GM23338 (cell line): ENCODE data around the gene PPAN. TPM values are rescaled to one million over a fixed set of nuclear protein-coding genes. Genes with fewer than 3 reads are reported as not detected.

Source experiments
- CREB1 ChIP-seq: fragments of 250-450 bp; sonication (Bioruptor Pico); IDR thresholded peaks from 2 replicates; pipeline ENCODE4 v1.5.0; 2020; ENCODE audit warnings: low read depth, mild to moderate bottlenecking, moderate library complexity
- EZH2 ChIP-seq: fragments of 200-600 bp; sonication (generic); IDR thresholded peaks from one replicate; pipeline ENCODE4 v1.8.0; 2017; ENCODE audit warnings: antibody characterized with exemption, mild to moderate bottlenecking, low read depth; ENCODE audit not compliant: unreplicated experiment
- EZH2phosphoT487 ChIP-seq: fragments of 200-600 bp; sonication (generic); IDR thresholded peaks from one replicate; pipeline ENCODE4 v1.8.1; 2018; ENCODE audit warnings: antibody characterized with exemption; ENCODE audit not compliant: unreplicated experiment
- JUNB ChIP-seq: IDR thresholded peaks from one replicate; pipeline ENCODE4 v1.6.1; 2016; ENCODE audit warnings: antibody characterized with exemption; ENCODE audit not compliant: unreplicated experiment
- NANOG ChIP-seq: IDR thresholded peaks from 2 replicates; pipeline ENCODE4 v1.6.1; 2016; ENCODE audit warnings: antibody characterized with exemption, borderline replicate concordance
- STAT1 ChIP-seq: IDR thresholded peaks from one replicate; pipeline ENCODE4 v1.6.1; 2016; ENCODE audit warnings: antibody characterized with exemption; ENCODE audit not compliant: unreplicated experiment
- ZNF114 ChIP-seq: fragments of 250-450 bp; sonication (Bioruptor Pico); IDR thresholded peaks from 2 replicates; pipeline ENCODE4 v1.5.0; 2020; ENCODE audit warnings: mild to moderate bottlenecking, moderate library complexity
- ZNF331 ChIP-seq: fragments of 250-450 bp; sonication (Bioruptor Pico); IDR thresholded peaks from 2 replicates; pipeline ENCODE4 v1.5.0; 2020; ENCODE audit warnings: low read depth, mild to moderate bottlenecking, moderate library complexity
- polyA plus RNA-seq: library from polyadenylated mRNA; unstranded; fragments of >200 nt; fragmentation: Nextera tagmentation; extraction: Ambion mirVana; gene quantifications from 2 replicates; pipeline ENCODE4 v1.2.1, GENCODE V29; 2016
- total RNA-seq: library from RNA; depleted of rRNA; stranded (reverse); fragments of >200 nt; shearing (Covaris generic); gene quantifications from 2 replicates; pipeline ENCODE4 v1.2.3, GENCODE V29; 2014
- TF ChIP-seq, protein P1 (sequence below): fragments of 250-450 bp; sonication (Bioruptor Pico); IDR thresholded peaks from 2 replicates; pipeline ENCODE4 v1.5.0; 2020; ENCODE audit warnings: mild to moderate bottlenecking, moderate library complexity
- TF ChIP-seq, protein P2 (sequence below): IDR thresholded peaks from one replicate; pipeline ENCODE4 v1.6.1; 2018; ENCODE audit warnings: antibody characterized with exemption; ENCODE audit not compliant: unreplicated experiment
- TF ChIP-seq, protein P3 (sequence below): IDR thresholded peaks from 2 replicates; pipeline ENCODE4 v1.6.1; 2016; ENCODE audit warnings: antibody characterized with exemption

Gene PPAN
- total and polyA plus RNA-seq, 2 experiments from 2014 or later: 71.8 to 81.9 TPM

DNA sequence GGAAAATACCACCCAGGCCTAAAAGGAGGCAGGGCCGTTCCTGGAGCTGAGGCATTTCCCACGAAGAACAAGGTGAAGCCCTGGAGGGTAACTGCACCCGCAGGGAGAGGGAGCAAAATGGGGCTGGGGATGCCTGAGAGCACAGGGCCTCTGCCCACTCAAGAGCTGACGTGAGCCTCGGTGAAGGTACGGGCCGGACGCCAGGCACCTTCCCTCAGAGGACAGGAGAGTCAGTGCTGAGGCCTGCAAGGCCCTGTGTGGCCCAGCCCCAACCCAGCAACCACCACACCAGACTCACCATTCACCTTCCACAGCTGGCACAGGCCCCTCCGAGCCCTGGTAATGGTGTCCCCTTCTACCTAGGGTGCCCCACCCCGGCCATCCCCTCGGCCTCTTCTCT, 52.3 kb downstream of the PPAN start (continued):
- TF ChIP-seq, protein P1, sequence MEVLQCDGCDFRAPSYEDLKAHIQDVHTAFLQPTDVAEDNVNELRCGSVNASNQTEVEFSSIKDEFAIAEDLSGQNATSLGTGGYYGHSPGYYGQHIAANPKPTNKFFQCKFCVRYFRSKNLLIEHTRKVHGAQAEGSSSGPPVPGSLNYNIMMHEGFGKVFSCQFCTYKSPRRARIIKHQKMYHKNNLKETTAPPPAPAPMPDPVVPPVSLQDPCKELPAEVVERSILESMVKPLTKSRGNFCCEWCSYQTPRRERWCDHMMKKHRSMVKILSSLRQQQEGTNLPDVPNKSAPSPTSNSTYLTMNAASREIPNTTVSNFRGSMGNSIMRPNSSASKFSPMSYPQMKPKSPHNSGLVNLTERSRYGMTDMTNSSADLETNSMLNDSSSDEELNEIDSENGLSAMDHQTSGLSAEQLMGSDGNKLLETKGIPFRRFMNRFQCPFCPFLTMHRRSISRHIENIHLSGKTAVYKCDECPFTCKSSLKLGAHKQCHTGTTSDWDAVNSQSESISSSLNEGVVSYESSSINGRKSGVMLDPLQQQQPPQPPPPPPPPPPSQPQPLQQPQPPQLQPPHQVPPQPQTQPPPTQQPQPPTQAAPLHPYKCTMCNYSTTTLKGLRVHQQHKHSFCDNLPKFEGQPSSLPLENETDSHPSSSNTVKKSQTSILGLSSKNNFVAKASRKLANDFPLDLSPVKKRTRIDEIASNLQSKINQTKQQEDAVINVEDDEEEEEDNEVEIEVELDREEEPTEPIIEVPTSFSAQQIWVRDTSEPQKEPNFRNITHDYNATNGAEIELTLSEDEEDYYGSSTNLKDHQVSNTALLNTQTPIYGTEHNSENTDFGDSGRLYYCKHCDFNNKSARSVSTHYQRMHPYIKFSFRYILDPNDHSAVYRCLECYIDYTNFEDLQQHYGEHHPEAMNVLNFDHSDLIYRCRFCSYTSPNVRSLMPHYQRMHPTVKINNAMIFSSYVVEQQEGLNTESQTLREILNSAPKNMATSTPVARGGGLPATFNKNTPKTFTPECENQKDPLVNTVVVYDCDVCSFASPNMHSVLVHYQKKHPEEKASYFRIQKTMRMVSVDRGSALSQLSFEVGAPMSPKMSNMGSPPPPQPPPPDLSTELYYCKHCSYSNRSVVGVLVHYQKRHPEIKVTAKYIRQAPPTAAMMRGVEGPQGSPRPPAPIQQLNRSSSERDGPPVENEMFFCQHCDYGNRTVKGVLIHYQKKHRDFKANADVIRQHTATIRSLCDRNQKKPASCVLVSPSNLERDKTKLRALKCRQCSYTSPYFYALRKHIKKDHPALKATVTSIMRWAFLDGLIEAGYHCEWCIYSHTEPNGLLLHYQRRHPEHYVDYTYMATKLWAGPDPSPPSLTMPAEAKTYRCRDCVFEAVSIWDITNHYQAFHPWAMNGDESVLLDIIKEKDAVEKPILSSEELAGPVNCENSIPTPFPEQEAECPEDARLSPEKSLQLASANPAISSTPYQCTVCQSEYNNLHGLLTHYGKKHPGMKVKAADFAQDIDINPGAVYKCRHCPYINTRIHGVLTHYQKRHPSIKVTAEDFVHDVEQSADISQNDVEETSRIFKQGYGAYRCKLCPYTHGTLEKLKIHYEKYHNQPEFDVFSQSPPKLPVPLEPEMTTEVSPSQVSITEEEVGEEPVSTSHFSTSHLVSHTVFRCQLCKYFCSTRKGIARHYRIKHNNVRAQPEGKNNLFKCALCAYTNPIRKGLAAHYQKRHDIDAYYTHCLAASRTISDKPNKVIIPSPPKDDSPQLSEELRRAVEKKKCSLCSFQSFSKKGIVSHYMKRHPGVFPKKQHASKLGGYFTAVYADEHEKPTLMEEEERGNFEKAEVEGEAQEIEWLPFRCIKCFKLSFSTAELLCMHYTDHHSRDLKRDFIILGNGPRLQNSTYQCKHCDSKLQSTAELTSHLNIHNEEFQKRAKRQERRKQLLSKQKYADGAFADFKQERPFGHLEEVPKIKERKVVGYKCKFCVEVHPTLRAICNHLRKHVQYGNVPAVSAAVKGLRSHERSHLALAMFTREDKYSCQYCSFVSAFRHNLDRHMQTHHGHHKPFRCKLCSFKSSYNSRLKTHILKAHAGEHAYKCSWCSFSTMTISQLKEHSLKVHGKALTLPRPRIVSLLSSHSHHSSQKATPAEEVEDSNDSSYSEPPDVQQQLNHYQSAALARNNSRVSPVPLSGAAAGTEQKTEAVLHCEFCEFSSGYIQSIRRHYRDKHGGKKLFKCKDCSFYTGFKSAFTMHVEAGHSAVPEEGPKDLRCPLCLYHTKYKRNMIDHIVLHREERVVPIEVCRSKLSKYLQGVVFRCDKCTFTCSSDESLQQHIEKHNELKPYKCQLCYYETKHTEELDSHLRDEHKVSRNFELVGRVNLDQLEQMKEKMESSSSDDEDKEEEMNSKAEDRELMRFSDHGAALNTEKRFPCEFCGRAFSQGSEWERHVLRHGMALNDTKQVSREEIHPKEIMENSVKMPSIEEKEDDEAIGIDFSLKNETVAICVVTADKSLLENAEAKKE (CRISPR knock-in tag): no peak
- no peak for TF ChIP-seq EZH2phosphoT487
- TF ChIP-seq, protein P2, sequence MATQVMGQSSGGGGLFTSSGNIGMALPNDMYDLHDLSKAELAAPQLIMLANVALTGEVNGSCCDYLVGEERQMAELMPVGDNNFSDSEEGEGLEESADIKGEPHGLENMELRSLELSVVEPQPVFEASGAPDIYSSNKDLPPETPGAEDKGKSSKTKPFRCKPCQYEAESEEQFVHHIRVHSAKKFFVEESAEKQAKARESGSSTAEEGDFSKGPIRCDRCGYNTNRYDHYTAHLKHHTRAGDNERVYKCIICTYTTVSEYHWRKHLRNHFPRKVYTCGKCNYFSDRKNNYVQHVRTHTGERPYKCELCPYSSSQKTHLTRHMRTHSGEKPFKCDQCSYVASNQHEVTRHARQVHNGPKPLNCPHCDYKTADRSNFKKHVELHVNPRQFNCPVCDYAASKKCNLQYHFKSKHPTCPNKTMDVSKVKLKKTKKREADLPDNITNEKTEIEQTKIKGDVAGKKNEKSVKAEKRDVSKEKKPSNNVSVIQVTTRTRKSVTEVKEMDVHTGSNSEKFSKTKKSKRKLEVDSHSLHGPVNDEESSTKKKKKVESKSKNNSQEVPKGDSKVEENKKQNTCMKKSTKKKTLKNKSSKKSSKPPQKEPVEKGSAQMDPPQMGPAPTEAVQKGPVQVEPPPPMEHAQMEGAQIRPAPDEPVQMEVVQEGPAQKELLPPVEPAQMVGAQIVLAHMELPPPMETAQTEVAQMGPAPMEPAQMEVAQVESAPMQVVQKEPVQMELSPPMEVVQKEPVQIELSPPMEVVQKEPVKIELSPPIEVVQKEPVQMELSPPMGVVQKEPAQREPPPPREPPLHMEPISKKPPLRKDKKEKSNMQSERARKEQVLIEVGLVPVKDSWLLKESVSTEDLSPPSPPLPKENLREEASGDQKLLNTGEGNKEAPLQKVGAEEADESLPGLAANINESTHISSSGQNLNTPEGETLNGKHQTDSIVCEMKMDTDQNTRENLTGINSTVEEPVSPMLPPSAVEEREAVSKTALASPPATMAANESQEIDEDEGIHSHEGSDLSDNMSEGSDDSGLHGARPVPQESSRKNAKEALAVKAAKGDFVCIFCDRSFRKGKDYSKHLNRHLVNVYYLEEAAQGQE: no peak
- no peak for TF ChIP-seq NANOG
- TF ChIP-seq EZH2: no peak
- TF ChIP-seq, protein P3, sequence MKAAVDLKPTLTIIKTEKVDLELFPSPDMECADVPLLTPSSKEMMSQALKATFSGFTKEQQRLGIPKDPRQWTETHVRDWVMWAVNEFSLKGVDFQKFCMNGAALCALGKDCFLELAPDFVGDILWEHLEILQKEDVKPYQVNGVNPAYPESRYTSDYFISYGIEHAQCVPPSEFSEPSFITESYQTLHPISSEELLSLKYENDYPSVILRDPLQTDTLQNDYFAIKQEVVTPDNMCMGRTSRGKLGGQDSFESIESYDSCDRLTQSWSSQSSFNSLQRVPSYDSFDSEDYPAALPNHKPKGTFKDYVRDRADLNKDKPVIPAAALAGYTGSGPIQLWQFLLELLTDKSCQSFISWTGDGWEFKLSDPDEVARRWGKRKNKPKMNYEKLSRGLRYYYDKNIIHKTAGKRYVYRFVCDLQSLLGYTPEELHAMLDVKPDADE: no peak
- no peak for TF ChIP-seq STAT1
- TF ChIP-seq ZNF331 (CRISPR knock-in tag): no peak
- no peak for TF ChIP-seq ZNF114 (CRISPR knock-in tag)
- no peak for TF ChIP-seq JUNB
- no peak for TF ChIP-seq CREB1 (CRISPR knock-in tag)
